Glutamatergic neuron (in vitro differentiated cells): Measurements from ENCODE around the gene MSH3. TPM values are rescaled to one million over a fixed set of nuclear protein-coding genes. Genes with fewer than 3 reads are reported as not detected.
A peak's percentile ranks its signal among the peaks of the same experiment; 100 is the strongest.

Experiments used
- DNase-seq: peaks from one replicate; pipeline ENCODE4 v3.0.0; 2022
- H3K27ac Mint-ChIP-seq: one replicate; pipeline ENCODE4 v1.8.0; 2020; ENCODE audit warnings: mild to moderate bottlenecking, mixed read lengths, inconsistent platforms; ENCODE audit not compliant: unreplicated experiment
- H3K27me3 Mint-ChIP-seq: one replicate; pipeline ENCODE4 v1.8.0; 2020; ENCODE audit warnings: mild to moderate bottlenecking, moderate library complexity, mixed read lengths, inconsistent platforms; ENCODE audit not compliant: unreplicated experiment
- H3K36me3 Mint-ChIP-seq: one replicate; pipeline ENCODE4 v1.8.0; 2020; ENCODE audit warnings: mild to moderate bottlenecking, mixed read lengths, inconsistent platforms; ENCODE audit not compliant: unreplicated experiment
- H3K4me1 Mint-ChIP-seq: one replicate; pipeline ENCODE4 v1.8.0; 2020; ENCODE audit warnings: mild to moderate bottlenecking, low read depth, mixed read lengths, inconsistent platforms; ENCODE audit not compliant: unreplicated experiment
- H3K4me3 Mint-ChIP-seq: one replicate; pipeline ENCODE4 v1.8.0; 2020; ENCODE audit warnings: mild to moderate bottlenecking, mixed read lengths, inconsistent platforms; ENCODE audit not compliant: unreplicated experiment
- H3K9me3 Mint-ChIP-seq: one replicate; pipeline ENCODE4 v1.8.0; 2020; ENCODE audit warnings: mild to moderate bottlenecking, moderate library complexity, mixed read lengths, inconsistent platforms; ENCODE audit not compliant: unreplicated experiment
- total RNA-seq: library from RNA; stranded (reverse); fragmentation: NEBNext Ultra II Directional; extraction: Animal tissue kit (Norgen Biotek cat#: 25700); gene quantifications from one replicate; pipeline ENCODE4 v1.2.1, GENCODE V29; 2021; ENCODE audit not compliant: unreplicated experiment
- TF ChIP-seq, protein P1 (sequence below): fragments of 200-600 bp; sonication (generic); IDR thresholded peaks from one replicate; pipeline ENCODE4 v1.5.0; 2021; ENCODE audit not compliant: partially characterized antibody, unreplicated experiment

Gene MSH3
- total RNA-seq, 1 donor from 2014 or later, result 14.4 TPM

DNA sequence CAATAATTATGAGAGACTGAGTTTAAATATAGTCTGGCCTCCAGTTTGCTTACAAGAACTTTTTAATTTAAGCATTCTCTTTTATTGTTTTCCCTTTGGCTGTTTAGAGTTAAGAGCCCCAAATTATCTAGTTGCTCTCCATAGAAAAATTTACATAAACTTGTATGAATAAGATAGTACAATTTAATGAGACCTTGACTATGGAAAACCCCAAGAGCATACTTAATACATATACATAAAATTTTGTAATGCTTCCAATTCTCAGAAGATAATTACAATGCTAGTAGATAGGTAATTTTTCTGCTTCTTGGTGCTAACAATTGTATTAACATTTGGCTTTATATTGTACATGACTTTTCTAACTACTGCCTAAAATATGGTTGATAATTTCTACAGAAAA, 20.3 kb upstream of the MSH3 start:
- Mint-ChIP-seq H3K9me3 (no peaks in the 10 kb centered on the region), H3K4me1 (no peaks in the 10 kb centered on the region), H3K27ac (no peak overlapping the region), H3K4me3 (no peak overlapping the region), H3K27me3 (peaks cover 4% of the 10 kb centered on the region), H3K36me3 (no peaks in the 10 kb centered on the region)
- DNase-seq, result no peak
- TF ChIP-seq, protein P1, sequence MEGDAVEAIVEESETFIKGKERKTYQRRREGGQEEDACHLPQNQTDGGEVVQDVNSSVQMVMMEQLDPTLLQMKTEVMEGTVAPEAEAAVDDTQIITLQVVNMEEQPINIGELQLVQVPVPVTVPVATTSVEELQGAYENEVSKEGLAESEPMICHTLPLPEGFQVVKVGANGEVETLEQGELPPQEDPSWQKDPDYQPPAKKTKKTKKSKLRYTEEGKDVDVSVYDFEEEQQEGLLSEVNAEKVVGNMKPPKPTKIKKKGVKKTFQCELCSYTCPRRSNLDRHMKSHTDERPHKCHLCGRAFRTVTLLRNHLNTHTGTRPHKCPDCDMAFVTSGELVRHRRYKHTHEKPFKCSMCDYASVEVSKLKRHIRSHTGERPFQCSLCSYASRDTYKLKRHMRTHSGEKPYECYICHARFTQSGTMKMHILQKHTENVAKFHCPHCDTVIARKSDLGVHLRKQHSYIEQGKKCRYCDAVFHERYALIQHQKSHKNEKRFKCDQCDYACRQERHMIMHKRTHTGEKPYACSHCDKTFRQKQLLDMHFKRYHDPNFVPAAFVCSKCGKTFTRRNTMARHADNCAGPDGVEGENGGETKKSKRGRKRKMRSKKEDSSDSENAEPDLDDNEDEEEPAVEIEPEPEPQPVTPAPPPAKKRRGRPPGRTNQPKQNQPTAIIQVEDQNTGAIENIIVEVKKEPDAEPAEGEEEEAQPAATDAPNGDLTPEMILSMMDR, result no peak

DNA sequence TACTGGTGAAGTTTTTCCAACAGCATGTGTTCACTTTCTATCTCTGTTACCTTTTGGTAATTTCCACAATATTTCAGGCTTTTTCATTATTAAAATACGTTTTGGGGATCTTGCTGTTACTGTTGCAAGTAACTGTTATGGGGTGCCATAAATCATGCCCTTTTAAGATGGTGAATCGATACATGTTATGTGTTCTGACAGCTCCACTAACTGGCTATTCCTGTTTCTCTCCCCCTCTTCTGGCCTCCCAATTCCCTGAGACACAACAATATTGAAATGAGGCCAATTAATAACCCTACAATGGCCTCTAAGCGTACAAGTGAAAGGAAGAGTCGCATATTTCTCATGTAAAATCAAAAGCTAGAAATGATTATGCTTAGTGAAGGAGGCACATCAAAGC, 13.1 kb upstream of the MSH3 start:
- H3K27me3 Mint-ChIP-seq, result peaks cover 1% of the 10 kb centered on the region
- H3K4me3 Mint-ChIP-seq, result no peak overlapping the region
- H3K4me1 Mint-ChIP-seq, result no peaks in the 10 kb centered on the region
- peaks cover 9% of the 10 kb centered on the region for H3K36me3 Mint-ChIP-seq
- H3K27ac Mint-ChIP-seq, result no peak overlapping the region
- TF ChIP-seq, protein P1, result no peak
- DNase-seq, result no peak
- no peaks in the 10 kb centered on the region for H3K9me3 Mint-ChIP-seq

DNA sequence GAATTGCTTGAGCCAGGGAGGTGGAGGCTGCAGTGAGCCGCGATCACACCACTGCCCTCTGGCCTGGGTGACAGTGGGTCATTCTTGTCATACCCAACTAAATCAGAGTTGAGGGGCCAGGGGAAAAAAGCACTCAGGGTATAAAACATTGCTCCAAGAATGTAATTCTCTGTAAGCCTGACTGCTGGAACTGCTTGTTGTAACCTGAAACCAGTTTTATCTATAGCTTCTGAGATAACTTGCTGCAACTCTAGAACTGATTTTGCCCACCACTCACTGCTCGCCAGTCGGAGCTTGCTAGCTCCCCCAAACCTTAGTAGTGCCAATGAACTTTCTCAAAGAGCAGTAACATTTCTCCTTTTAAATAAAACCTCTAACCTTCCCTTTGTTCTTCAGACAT, 9.6 kb upstream of the MSH3 start:
- peaks cover 1% of the 10 kb centered on the region for H3K27me3 Mint-ChIP-seq
- no peaks in the 10 kb centered on the region for H3K9me3 Mint-ChIP-seq
- H3K27ac Mint-ChIP-seq, result no peak overlapping the region

DNA sequence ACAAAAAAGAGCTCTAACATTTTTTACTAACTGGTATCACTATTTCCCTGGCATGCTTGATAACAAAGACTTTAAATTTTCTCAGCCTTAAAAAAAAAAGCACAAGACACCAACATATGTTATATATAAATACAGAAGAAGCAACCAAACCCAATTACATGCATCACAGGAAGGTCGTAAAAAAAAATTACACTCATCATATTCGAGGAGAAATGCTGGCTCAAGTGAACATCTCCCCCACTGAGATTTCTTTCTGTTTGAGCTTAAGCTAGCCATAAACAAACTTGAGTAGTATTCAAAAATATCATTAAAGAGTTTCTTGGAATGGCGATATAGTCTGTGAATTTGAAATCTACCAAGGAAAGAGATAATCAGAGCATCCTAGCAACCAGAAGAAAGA, 7.5 kb upstream of the MSH3 start:
- Mint-ChIP-seq H3K27ac (no peak overlapping the region), H3K4me3 (no peak overlapping the region), H3K36me3 (peaks cover 9% of the 10 kb centered on the region), H3K9me3 (no peaks in the 10 kb centered on the region), H3K4me1 (no peaks in the 10 kb centered on the region), H3K27me3 (no peaks in the 10 kb centered on the region)
- no peak for DNase-seq
- TF ChIP-seq, protein P1, result no peak

More for the DNA sequence above, 9.6 kb upstream of the MSH3 start:
- DNase-seq, result no peak
- TF ChIP-seq, protein P1, result no peak
- no peaks in the 10 kb centered on the region for H3K4me1 Mint-ChIP-seq
- H3K4me3 Mint-ChIP-seq, result no peak overlapping the region
- H3K36me3 Mint-ChIP-seq, result peaks cover 9% of the 10 kb centered on the region

DNA sequence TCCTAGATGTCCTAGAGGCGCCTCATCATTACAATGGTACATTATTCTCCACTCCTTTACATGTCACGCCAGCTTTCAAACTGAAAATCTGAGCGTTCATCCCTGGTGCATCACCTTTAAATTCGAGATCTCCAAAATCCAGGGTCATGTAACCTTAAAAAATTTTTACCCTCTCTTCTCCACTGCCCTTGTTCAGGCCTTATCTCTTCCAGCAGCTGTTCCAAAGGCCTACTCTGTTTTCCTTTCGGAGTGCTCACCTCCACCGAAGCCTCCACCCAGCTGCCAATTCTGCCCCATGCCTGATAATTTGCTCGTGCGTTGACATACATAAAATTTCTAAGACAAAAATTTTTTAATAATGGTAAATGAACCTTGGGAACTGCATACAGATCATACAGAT, 950 bp upstream of the MSH3 start:
- peaks cover 3% of the 10 kb centered on the region for H3K27me3 Mint-ChIP-seq
- peak overlapping the region; percentile 82 for H3K4me3 Mint-ChIP-seq
- no peaks in the 10 kb centered on the region for H3K36me3 Mint-ChIP-seq
- TF ChIP-seq, protein P1, result no peak
- peaks cover 8% of the 10 kb centered on the region for H3K4me1 Mint-ChIP-seq
- H3K9me3 Mint-ChIP-seq, result no peaks in the 10 kb centered on the region
- H3K27ac Mint-ChIP-seq, result no peak overlapping the region
- DNase-seq, result no peak
